ENCODE results near the gene GSK3B.

The GSK3B gene

DNA sequence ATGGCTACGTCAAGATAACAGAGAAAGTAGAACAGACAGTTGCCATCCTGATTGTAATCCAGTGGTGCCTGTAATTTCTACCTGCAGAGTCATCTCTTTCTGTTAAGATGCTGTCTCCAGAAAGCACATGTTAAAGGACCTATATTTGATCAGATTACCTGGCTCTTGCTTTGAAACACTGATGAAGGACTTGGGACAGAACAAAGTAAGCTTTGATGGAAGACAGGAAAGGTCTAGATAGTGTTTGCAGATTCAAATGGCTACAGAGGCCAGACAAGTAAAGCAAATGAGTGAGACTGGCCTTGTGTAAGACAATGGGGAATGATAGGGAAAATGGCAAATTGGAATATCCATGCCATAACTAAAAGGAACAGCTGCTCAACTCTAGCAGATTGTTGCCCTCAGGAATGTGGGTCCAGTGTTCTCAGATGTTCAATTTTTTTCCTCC, 1.8 kb upstream of the GSK3B start:
- no peak for DNase-seq (ENCODE audit: low read depth, low spot score)

DNA sequence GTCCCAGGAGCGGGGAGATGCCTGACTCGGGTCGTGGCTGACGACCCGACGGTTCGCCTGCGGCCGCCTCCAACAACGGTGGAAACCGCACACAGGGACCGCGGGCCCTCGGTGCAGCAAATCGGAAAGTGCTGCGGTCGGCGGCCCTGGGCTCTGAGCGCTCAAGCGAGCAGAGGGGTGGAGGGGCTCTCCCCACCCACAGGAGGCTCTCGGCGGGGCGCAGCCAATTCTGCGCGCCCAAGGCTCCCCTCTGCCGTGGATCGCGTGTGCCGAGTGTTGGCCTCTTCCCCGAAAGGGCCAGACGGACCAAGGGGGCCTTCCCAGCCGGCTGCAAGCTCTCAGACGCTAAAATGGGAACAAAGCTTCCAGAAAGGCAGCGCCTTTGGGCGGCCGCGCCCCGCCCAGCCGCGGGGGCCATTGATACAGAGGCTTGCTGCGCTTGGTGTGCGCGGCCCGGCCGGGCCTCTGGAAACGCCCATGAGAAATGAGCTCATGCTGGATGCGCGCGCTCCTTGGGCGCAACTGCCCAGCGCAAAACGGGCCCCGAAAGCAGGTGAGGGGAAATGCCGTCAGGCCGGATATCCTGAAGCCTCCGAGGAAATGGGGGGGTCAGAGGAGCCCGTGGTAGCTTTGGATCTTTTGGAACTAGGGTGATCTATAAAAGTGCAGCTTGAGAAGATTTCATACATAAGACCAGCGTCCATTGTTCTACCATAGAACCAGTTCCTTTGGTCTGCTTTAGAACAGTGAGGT, 1.2 kb upstream of the GSK3B start:
- peak; percentile 35 for DNase-seq (ENCODE audit: low read depth, low spot score)

DNA sequence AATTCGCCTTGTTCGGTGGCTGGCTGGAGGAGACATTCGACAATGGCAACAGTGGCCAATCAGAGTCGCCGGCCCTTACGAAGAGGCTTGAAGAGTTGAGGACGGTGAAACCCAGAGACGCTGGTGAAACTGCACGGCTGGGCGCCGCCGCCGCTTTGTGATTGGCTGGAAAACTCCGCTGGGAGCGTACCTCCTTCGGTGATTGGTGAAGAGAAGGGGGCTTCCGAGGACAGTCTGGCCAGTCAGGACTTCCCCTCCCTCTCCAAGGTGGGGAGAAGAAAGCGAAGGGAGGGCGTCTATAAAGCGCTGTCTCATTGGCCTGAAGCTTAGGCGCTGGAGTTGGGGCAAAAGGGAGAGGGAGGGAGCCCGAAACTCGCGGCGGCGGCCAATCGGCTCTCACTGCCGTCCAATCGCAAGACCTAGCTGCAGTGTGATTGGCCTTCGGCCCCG, 554 bp upstream of the GSK3B start:
- peak; percentile 99 for DNase-seq (ENCODE audit: low read depth, low spot score)

DNA sequence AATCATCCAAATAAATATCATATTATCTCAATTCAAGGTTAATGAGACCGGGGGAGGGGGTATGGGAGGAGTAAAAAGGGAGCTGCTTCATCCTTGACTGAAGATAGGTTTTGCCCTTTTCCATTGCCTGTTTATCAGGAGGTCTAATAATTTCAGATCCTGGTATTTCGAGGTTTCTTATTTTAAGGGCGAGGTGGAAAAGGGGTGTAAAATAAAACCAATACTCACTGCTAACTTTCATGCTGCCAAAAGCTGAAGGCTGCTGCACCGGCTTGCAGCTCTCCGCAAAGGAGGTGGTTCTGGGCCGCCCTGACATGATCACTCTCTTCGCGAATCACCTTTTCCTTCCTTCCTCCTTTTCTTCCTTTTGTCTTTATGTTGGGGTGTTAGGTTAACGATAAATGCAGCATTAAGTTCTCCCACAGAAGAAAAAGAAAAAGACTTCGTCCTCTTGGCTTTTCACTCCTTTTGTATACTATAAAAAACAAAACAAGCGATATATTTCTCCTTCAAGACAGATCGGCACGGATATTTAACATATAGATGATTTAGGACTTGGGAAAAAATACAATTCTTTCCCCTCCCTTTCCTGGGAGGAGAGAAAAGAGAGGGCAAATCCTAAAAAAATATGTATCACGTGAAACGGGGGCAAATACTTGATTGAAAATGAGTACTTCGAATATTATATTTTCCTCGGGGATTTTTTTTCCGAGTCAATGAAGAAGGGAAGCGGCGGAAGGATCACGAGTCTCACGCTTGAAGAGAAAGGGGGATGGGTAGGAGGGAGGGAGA, 932 bp downstream of the GSK3B start:
- DNase-seq (ENCODE audit: low read depth, low spot score), result peak; percentile 60

DNA sequence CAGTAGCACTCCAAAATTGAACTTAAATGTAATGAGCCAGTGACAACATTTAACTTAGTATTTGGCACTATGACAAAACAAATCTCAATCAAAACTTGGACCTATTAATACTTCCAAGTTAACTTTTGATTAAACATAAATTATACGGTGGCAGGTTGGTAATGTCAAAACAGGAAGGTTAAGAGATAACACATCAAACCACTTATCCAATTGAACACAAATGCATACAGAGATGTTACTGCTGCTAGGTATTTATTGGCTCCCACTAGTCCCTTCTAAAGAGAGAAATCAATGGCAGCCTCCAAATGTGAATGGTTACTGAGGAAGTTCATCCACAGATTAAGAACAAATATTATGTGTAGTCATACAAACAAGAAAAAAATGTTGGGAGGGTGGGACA, 1.8 kb downstream of the GSK3B start:
- DNase-seq (ENCODE audit: low read depth, low spot score), result no peak

DNA sequence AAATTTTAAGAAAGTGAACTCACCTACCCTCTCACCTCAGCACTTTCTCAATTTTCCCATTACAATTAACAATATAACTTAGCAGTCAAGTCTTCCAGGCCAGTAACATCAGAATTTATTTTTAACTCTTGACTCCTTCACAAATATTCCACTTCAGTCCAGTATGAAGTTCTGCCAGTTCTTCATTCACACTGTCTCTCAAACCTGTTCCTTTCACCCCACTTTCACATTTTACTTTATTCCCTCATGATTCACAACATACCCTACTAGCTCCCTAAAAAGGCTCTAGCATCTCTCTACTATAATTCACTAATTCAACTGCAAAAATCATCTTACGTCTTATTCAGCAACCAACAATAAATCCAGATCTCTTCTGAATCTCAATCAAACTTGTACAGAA, 3.8 kb downstream of the GSK3B start:
- no peak for DNase-seq (ENCODE audit: low read depth, low spot score)

DNA sequence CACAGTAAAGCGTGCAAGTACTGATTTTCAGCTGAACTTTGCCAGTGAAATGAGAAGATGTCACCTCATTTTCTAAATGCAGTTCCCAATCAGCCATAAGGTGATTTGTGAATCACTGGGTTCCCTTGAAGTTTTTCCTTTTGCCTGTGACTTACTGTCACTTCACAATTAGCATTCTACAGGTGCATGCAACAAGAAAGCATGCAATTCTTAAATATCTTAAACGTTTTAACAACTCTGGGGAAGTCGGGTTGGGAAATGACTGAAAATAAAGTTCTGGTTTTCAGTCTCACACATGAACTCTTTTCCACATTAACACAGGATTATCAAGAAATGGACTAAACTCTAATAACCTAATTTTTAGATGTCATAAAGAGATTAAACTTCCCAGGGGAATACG, 5.2 kb downstream of the GSK3B start:
- DNase-seq (ENCODE audit: low read depth, low spot score), result no peak

DNA sequence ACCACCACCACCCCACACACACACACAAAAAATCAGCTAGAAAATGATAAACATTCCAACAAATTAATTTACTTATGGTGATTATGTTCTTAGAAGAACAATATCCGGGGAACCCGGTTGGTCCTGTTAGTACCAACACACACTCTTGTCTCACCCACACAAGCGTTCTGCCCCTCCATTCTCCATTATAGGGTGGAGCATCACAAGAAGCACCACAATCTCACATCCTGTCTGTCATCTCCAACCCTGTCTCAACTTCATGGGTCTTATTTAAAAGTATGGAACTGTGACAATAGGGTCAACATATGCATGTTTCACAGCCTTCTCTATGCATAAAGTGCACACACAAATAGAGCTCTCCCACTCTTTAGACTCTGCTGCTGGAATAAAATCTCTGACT, 5.6 kb downstream of the GSK3B start:
- no peak for DNase-seq (ENCODE audit: low read depth, low spot score)

DNA sequence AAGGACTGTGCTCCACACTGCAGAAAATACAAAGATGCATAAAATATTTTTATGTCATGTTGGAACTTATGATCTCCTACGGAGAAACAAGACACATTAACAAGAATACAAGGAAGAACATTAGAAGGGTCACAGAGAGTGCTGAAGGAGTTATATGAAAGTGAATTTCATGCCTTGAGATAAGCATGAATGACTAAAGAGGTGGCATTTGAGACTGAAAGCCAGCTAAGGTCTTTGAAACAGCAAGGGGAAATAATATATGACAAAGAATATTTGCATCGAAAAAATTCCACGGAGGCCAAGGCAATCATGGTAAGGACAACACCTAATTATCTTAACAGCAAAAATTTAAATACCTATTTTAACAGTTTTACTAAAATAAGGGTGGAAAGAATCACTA, 12.5 kb downstream of the GSK3B start:
- no peak for DNase-seq (ENCODE audit: low read depth, low spot score)

DNA sequence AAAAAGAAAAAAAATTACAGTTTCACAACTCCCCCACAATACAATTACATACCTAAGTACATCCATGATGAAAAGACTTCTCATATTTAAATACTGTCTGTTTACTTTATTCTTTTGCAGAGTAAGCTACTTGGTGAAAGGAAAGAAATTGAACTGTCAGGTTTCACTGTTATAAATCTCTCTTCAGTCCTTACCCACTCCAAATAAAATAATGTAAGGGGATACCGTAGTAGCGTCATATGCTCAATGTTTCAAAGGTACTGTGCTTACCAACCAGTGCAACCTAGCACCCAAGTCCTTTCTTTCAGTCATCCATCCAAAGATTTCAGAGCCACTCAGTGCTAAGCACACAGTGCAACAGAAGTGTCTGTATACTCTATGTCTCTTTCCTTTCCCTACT, 13.4 kb downstream of the GSK3B start:
- no peak for DNase-seq (ENCODE audit: low read depth, low spot score)

DNA sequence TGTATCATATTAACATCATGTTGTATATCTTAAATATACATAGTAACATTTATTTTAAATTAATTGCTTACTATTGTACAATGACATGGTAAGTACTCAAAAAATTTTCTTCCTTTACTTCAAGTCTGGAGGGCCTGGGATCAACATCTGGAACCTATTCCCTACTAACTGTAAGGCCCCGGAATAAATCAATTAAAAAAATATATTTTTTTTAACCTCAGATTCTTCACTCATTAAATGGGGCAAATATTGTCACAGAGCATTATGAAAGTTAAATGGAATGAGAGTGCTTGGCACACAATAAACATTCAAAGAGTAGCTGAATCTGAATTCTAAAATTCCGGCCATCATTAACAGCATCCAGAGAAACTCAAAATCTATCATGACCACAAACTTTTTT, 16.5 kb downstream of the GSK3B start:
- DNase-seq (ENCODE audit: low read depth, low spot score), result no peak

DNA sequence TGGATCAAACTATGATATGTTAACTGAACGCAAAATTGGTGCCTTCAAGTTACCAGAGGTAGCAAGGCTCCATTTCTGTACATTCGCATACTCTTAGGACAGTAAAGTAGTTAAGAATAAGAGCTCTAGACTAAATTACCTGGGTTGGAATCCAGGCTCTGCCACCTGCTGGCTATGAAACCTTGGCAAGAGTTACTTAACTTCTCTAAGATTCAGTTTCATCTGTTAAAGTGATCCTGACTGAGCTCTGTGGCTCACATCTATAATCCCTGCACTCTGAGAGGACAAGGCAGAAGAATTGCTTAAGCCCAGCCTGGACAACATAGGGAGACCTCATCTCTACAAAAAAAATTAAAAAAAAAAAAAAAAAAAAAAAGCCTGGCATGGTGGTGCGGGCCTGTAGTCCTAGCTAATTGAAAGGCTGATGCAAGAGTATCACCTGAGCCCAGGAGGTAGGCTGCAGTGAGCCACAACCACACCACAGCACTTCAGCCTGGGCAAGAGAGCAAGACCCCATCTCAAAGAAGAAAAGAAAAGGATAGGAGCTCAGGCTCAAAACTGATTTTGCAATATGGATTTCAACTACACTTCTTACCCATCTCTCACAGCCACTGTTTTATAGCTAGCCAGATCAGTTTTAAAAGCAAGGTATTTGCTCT, 21.3 kb downstream of the GSK3B start:
- DNase-seq (ENCODE audit: low read depth, low spot score), result no peak

DNA sequence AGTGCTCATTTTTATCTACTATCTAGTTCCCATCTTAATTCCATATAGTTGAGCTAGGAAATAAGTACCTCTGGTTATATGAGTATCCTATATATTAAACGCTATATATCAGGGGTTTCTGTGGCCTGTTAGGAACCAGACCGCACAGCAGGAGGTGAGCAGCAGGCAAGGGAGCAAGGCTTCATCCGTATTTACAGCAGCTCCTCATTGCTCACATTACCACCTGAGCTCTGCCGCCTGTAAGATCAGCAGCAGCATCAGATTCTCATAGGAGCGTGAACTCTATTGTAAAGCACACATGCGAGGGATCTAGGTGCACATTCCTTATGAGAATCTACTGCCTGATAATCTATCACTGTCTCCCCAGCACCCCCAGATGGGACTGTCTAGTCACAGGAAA, 23.0 kb downstream of the GSK3B start:
- DNase-seq (ENCODE audit: low read depth, low spot score), result no peak

DNA sequence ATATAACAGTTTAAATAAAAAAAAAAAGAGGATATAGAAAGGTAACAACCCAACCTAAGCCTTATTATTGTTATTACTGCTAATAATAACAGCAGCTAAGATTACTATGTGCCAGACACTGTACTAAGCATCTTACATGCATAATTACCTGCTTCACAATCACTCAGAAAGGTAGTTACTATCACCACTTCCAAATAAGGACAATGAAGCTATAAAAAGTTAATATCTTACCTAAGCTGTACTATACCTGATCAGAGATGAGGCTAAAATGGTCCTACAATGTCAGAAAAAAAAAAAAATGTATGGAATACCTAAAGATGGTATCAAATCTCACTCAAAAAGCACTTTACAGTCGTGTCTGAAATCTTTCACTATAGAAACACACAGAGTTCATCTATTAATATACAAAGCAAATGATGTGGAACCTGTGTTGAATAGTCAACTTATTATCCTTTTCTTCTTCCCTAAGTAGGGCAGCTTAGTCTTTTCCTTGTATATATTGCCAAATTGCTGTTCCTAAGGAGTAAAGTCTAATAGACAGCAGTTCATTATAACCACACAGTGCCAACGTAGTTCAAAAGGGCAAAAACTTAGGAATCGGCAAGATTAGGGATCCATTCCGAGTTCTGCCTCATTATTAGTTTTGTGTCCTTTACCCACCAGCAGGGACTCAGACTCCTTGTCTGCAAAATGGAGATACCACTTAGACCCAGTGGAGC, 23.8 kb downstream of the GSK3B start:
- DNase-seq (ENCODE audit: low read depth, low spot score), result no peak

DNA sequence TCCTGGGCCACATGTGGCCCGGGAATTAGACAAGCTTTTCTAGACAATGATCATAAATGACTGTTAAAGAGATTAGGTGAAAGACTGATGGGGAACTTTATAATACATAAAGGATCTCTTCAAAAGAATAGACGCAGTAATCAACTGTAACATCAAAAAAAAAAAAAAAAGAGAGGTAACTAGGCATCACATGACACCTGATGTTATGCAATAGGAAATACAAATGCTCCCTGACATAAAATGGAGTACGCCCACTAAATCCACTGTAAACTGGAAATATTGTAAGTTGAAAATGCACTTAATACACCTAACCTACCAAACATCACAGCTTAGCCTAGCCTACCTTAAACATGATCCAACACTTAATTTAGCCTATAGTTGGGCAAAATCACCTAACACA, 27.2 kb downstream of the GSK3B start:
- no peak for DNase-seq (ENCODE audit: low read depth, low spot score)

DNA sequence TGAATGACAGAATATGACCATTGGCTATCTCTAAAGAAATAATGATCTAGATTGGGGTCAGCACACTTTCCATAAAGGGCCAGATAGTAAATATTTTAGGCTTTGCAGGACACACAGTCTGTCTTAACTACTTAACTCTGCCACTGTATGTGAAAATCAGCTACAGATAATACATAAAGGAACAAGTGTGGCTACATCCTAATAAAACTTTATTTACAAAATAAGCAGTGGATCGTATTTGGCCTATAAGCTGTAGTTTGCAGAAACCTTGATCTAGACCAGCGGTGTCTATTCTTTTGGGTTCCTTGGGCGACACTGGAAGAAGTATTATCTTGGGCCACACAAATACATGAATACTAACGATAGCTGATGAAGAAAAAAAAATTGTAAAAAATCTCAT, 27.6 kb downstream of the GSK3B start:
- no peak for DNase-seq (ENCODE audit: low read depth, low spot score)

DNA sequence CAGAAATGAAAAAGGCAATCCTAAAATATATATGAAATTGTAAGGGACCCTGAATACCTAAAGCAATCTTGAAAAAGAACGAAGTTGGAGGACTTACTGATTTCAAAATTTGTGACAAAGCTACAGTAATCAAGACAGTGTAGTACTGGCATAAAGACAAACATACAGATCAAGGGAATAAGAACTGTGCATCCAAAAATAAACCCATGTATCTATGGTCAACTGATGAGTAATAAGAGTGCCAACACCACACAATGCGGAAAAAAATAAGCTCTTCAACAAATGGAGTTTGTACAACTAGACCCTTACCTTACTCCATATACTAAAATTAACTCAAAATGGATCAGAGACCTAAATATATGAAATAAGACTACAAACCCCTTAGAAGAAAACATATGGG, 29.6 kb downstream of the GSK3B start:
- no peak for DNase-seq (ENCODE audit: low read depth, low spot score)

DNA sequence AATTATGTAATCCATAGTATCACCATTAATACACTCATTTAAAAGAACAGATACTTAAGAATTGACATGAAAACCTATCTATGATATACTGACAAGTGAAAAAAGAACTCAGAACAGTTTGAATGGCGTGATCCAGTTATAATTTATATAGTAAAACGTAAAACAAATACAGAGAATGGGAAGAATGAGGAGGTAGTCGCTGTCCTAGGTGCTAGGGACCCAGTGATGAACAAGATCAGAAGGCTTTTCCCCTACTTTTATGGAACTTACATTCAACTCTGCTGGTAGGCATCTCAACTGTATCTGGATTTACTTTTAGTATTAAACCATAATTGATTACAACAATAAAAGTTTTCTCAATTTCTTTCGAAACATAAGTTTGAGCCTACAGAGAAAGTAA, 31.8 kb downstream of the GSK3B start:
- DNase-seq (ENCODE audit: low read depth, low spot score), result no peak

DNA sequence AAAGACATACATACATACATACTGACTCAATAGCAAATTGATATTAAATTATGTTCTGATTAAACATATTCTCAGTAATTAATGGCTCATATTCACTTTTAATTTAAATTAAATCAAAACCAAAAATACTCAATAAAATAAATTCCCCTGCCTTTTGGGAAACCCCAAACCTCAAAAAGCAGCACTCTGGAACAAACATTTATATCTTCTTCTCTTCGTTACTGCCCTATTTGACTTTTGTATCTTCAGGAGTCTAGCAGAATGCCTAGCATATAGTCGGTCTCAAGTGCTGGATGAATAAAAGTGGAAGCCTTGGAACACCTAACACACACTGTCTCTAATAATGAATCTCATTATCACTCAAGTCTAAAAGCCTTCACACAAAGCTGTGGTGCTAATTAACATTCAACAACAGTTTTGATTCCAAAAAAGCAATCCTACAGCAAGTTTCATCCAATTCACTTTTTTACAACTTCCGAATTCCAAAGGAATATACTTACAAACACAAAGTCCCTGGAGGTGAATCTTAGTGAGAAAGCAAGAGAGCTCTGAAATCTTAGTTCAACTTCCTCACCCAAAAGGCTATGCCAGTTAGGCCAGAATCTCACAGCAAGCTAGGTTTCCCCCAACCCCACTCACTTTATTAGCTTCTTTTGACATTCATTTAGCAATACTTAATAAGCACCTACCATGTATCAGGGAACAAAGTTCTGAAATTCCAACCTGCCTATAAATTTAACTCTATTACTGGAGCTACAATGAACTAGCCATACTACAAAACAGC, 35.0 kb downstream of the GSK3B start:
- DNase-seq (ENCODE audit: low read depth, low spot score), result no peak

DNA sequence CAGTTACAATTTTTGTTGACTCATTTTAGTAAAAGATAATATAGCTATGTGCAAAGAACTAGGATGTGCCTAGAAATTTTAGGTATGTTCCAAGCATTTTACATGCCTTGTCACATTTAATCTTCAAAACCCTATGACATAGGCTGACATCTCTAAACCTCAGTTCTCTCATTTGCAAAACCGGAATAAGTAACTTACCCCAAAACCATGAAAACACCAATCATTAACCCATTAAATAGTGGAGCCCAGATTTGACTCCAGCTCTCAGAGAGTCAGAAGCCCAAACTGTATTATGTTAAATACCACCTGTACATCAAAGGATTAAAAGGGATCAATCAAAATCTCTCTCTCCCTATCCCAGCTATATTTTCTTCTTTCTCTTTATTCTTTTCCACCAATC, 36.6 kb downstream of the GSK3B start:
- DNase-seq (ENCODE audit: low read depth, low spot score), result no peak

DNA sequence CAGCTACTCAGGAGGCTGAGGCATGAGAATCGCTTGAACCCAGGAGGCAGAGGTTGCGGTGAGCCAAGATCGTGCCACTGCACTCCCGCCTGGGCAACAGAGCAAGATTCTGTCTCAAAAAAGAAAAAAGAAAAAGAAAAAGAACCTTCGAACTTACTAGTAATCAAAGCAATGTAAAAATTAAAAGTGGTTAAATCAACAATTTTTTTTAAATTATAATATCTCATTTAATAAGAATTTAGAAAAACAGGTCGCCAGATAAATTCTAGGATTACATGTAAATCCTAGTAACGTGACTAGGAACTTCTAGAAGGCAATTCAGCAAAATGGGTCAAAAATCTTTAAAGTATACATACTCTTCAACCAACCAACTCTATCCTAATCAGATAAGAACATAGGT, 37.2 kb downstream of the GSK3B start:
- no peak for DNase-seq (ENCODE audit: low read depth, low spot score)

All from iPS DF 19.7 (cell line).